Measurements from ENCODE around the gene ASB4. TPM values are rescaled to one million over a fixed set of nuclear protein-coding genes. Genes with fewer than 3 reads are reported as not detected.

The ASB4 gene
- total RNA-seq, 1 donor from 2014 or later, result not detected

- H3K4me1 Mint-ChIP-seq (ENCODE audit: unreplicated experiment), result no peaks in the 10 kb centered on the region
Measured at GRCh38 chr7:95545007-95545615, 59.4 kb downstream of the ASB4 start.

DNA sequence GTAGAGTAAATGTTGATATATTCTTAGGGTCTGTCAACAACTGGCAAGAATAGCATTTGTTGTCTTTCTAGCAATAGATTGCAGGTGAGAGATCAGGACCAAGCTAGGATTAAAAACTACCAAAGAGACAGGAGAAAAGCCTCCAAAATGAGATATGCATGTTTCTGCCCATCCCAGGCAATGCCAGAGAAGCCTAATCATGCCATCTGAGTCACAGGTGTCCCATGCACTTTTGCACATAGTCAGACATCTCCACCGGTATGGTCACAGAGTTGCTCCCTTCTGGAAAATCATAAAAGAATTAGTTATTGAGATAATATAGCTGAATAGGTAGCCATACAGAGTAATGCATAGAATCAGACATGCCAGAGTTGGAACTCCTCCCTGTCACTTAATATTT is 59.9 kb downstream of the ASB4 start:
- DNase-seq (ENCODE audit: low spot score), result no peak
- TF ChIP-seq, protein P1, sequence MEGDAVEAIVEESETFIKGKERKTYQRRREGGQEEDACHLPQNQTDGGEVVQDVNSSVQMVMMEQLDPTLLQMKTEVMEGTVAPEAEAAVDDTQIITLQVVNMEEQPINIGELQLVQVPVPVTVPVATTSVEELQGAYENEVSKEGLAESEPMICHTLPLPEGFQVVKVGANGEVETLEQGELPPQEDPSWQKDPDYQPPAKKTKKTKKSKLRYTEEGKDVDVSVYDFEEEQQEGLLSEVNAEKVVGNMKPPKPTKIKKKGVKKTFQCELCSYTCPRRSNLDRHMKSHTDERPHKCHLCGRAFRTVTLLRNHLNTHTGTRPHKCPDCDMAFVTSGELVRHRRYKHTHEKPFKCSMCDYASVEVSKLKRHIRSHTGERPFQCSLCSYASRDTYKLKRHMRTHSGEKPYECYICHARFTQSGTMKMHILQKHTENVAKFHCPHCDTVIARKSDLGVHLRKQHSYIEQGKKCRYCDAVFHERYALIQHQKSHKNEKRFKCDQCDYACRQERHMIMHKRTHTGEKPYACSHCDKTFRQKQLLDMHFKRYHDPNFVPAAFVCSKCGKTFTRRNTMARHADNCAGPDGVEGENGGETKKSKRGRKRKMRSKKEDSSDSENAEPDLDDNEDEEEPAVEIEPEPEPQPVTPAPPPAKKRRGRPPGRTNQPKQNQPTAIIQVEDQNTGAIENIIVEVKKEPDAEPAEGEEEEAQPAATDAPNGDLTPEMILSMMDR (IDR thresholded peaks at IDR 0.05; ENCODE audit: unreplicated experiment), result no peak
- H3K4me1 Mint-ChIP-seq (ENCODE audit: unreplicated experiment), result no peaks in the 10 kb centered on the region
- no peak overlapping the region for H3K27ac Mint-ChIP-seq (ENCODE audit: unreplicated experiment)
- H3K27me3 Mint-ChIP-seq (ENCODE audit: unreplicated experiment), result no peaks in the 10 kb centered on the region
- no peaks in the 10 kb centered on the region for H3K9me3 Mint-ChIP-seq (ENCODE audit: unreplicated experiment)
- no peak overlapping the region for H3K4me3 Mint-ChIP-seq (ENCODE audit: unreplicated experiment)
- no peaks in the 10 kb centered on the region for H3K36me3 Mint-ChIP-seq (ENCODE audit: low read depth, unreplicated experiment)

More at GRCh38 chr7:95545007-95545615, 59.4 kb downstream of the ASB4 start:
- Mint-ChIP-seq H3K36me3 (ENCODE audit: low read depth, unreplicated experiment) (no peaks in the 10 kb centered on the region), H3K9me3 (ENCODE audit: unreplicated experiment) (no peaks in the 10 kb centered on the region), H3K4me3 (ENCODE audit: unreplicated experiment) (no peak overlapping the region), H3K27ac (ENCODE audit: unreplicated experiment) (no peak overlapping the region), H3K27me3 (ENCODE audit: unreplicated experiment) (peaks cover 2% of the 10 kb centered on the region)
- TF ChIP-seq, protein P1 (IDR thresholded peaks at IDR 0.05; ENCODE audit: unreplicated experiment), result peak; percentile 17
- DNase-seq (ENCODE audit: low spot score), result peak; percentile 40

DNA sequence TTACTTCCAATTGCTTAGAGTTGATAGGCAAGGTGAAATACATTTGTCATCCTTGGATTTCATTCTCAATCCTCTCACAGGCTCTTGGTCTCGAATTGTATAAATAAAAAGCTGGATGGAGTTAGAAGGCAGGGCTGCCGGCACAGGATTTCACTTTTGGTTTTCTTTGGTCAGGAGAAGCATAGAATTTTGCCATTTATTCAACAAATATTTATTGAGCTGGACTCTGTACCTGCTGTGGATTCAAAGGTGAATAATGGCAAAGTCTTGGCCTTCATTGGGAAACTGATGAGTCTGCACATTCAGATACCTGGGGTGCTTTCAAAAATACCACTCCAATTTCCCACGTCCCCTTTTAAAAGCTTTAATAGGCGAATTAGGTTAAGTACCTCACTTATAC is 60.9 kb downstream of the ASB4 start:
- Mint-ChIP-seq H3K9me3 (ENCODE audit: unreplicated experiment) (no peaks in the 10 kb centered on the region), H3K27me3 (ENCODE audit: unreplicated experiment) (no peaks in the 10 kb centered on the region), H3K4me3 (ENCODE audit: unreplicated experiment) (no peak overlapping the region), H3K27ac (ENCODE audit: unreplicated experiment) (no peak overlapping the region), H3K36me3 (ENCODE audit: low read depth, unreplicated experiment) (no peaks in the 10 kb centered on the region), H3K4me1 (ENCODE audit: unreplicated experiment) (no peaks in the 10 kb centered on the region)
- TF ChIP-seq, protein P1 (IDR thresholded peaks at IDR 0.05; ENCODE audit: unreplicated experiment), result no peak
- no peak for DNase-seq (ENCODE audit: low spot score)

GRCh38 chr7:95547361-95548348 is 61.9 kb downstream of the ASB4 start:
- no peaks in the 10 kb centered on the region for H3K9me3 Mint-ChIP-seq (ENCODE audit: unreplicated experiment)

More at GRCh38 chr7:95547361-95548348, 61.9 kb downstream of the ASB4 start:
- H3K4me1 Mint-ChIP-seq (ENCODE audit: unreplicated experiment), result no peaks in the 10 kb centered on the region
- H3K27me3 Mint-ChIP-seq (ENCODE audit: unreplicated experiment), result no peaks in the 10 kb centered on the region
- no peak for DNase-seq (ENCODE audit: low spot score)
- no peak overlapping the region for H3K27ac Mint-ChIP-seq (ENCODE audit: unreplicated experiment)
- no peaks in the 10 kb centered on the region for H3K36me3 Mint-ChIP-seq (ENCODE audit: low read depth, unreplicated experiment)
- TF ChIP-seq, protein P1 (IDR thresholded peaks at IDR 0.05; ENCODE audit: unreplicated experiment), result no peak
- no peak overlapping the region for H3K4me3 Mint-ChIP-seq (ENCODE audit: unreplicated experiment)

All from endothelial cell (in vitro differentiated cells).